Breast epithelium (tissue), 3 donors: ENCODE data around the gene TMEM100.

Experiments used
- POLR2A ChIP-seq: fragments of 450-650 bp; IDR thresholded peaks from one replicate; pipeline ENCODE4 v1.6.1; 2016; ENCODE audit warnings: antibody characterized with exemption, mild to moderate bottlenecking, moderate library complexity
- TF ChIP-seq, protein P1 (sequence below), 3 donors: fragments of 450-650 bp; IDR thresholded peaks; one replicate each; pipeline ENCODE4 v1.5.1; 2016 to 2017; ENCODE audit warnings: antibody characterized with exemption in 3 of 3, mild to moderate bottlenecking in 3 of 3, moderate library complexity in 3 of 3

DNA sequence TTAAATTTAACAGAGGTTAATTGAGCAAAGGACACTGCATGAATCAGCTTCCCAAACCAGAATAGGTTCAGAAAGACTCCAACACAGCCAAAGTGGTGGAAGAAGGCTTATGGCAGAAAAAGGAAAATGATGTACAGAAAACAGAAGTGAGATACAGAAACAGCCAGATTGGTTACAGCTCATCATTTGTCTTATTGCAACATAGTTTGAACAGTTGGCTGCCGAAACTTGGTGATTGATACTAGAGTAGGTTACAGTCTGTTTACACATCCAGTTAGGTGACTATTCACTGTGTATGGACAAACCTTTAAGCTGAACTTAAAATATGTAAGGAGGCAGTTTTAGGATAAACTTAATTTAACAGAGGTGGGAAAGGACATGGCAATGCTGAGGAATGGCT, 18.3 kb downstream of the TMEM100 start:
- TF ChIP-seq, protein P1, sequence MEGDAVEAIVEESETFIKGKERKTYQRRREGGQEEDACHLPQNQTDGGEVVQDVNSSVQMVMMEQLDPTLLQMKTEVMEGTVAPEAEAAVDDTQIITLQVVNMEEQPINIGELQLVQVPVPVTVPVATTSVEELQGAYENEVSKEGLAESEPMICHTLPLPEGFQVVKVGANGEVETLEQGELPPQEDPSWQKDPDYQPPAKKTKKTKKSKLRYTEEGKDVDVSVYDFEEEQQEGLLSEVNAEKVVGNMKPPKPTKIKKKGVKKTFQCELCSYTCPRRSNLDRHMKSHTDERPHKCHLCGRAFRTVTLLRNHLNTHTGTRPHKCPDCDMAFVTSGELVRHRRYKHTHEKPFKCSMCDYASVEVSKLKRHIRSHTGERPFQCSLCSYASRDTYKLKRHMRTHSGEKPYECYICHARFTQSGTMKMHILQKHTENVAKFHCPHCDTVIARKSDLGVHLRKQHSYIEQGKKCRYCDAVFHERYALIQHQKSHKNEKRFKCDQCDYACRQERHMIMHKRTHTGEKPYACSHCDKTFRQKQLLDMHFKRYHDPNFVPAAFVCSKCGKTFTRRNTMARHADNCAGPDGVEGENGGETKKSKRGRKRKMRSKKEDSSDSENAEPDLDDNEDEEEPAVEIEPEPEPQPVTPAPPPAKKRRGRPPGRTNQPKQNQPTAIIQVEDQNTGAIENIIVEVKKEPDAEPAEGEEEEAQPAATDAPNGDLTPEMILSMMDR (IDR thresholded peaks at IDR 0.05): no peak
- no peak for TF ChIP-seq POLR2A
